K562 (cell line): ENCODE measurements around the gene SORCS1. TPM values are rescaled to one million over a fixed set of nuclear protein-coding genes. Genes with fewer than 3 reads are reported as not detected.

Experiments used
- ATAC-seq: fragments of 200-7000 bp; cut with Tn5 transposase; 3 replicates; pipeline ENCODE4 v1.9.1; 2020; ENCODE audit warnings: moderate library complexity
- BruUV-seq: library from RNA; stranded (reverse); fragments of 400-500 nt; replicated peaks from 2 replicates; lab custom pipeline; 2021; lab: Mats Ljungman, UMichigan
- CTCF ChIA-PET: fragments of 300-600 bp; formaldehyde crosslinking; extraction: SDS; loops from one replicate; lab custom pipeline; 2021; ENCODE audit warnings: low intra/inter-chr PET ratio; lab: Yijun Ruan, JAX
- POLR2A ChIA-PET: fragments of 300-600, 350-650 bp; sonication (Branson Sonifier 250); formaldehyde crosslinking; extraction: SDS; loops from one replicate; lab custom pipeline; 2021; ENCODE audit warnings: antibody characterized with exemption, inconsistent platforms; lab: Yijun Ruan, JAX
- DNase-seq, 4 experiments: peaks; one replicate each; pipeline versions ENCODE4 v3.0.0 to v3.0.0-alpha.2; 2011 to 2018; ENCODE audit warnings: low spot score in 3 of 4, mixed read lengths in 3 of 4; ENCODE audit errors: extremely low read depth in 1 of 4
- FAIRE-seq: peaks from 2 replicates; lab custom pipeline; 2011; peaks lifted over from hg19 to GRCh38; lab: Jason Lieb, UNC
- H2AFZ ChIP-seq: 2 replicates; pipeline ENCODE4 v1.6.0; 2011; ENCODE audit warnings: low read depth, low read length, control low read depth, inconsistent platforms
- H3K27ac ChIP-seq: fragments of 200-600 bp; 3 replicates; pipeline ENCODE4 v1.8.0; 2011; ENCODE audit warnings: low read depth, mild to moderate bottlenecking, control low read depth, inconsistent platforms, low read length, moderate library complexity, mixed read lengths; ENCODE audit errors: extremely low read depth
- H3K27me3 ChIP-seq, 2 experiments: fragments of 300-600 bp in 1 of 2; 2 replicates in 1 of 2; 3 replicates in 1 of 2; pipeline versions ENCODE4 v1.6.0 to v1.8.0; 2011; ENCODE audit warnings: inconsistent platforms in 2 of 2, low read length in 2 of 2, mild to moderate bottlenecking in 1 of 2, mixed read lengths in 1 of 2, moderate library complexity in 1 of 2; ENCODE audit not compliant: control insufficient read depth in 2 of 2, insufficient read depth in 2 of 2
- H3K36me3 ChIP-seq: fragments of 300-600 bp; 3 replicates; pipeline ENCODE4 v1.8.0; 2011; ENCODE audit warnings: mild to moderate bottlenecking, low read length, inconsistent platforms; ENCODE audit not compliant: control insufficient read depth, insufficient read depth
- H3K4me1 ChIP-seq, 2 experiments: fragments of 200-600 bp in 1 of 2; replicated peaks in 1 of 2; 2 replicates in 1 of 2; 3 replicates in 1 of 2; pipeline versions ENCODE4 v1.5.1 to v1.8.0; 2011; ENCODE audit warnings: inconsistent platforms in 2 of 2, low read length in 2 of 2, mild to moderate bottlenecking in 1 of 2, mixed read lengths in 1 of 2, moderate library complexity in 1 of 2; ENCODE audit not compliant: control insufficient read depth in 2 of 2, insufficient read depth in 2 of 2
- H3K4me2 ChIP-seq: 2 replicates; pipeline ENCODE4 v1.6.1; 2011; ENCODE audit warnings: low read length, control low read depth, inconsistent platforms, mixed read lengths; ENCODE audit not compliant: insufficient read depth
- H3K4me3 ChIP-seq: fragments of 200-600 bp; sonication (generic), shearing (Covaris generic); 2 replicates; pipeline ENCODE4 v1.5.1; 2016; ENCODE audit warnings: control low read depth, inconsistent platforms
- H3K79me2 ChIP-seq: fragments of 200-600 bp; 3 replicates; pipeline ENCODE4 v1.8.0; 2011; ENCODE audit warnings: low read length, inconsistent platforms; ENCODE audit not compliant: control insufficient read depth, insufficient read depth
- H3K9ac ChIP-seq, 2 experiments: 2 replicates each; pipeline versions ENCODE4 v1.6.0 to v1.6.1; 2011; ENCODE audit warnings: low read depth in 2 of 2, low read length in 2 of 2, control low read depth in 1 of 2, inconsistent platforms in 1 of 2, mild to moderate bottlenecking in 1 of 2, mixed read lengths in 1 of 2; ENCODE audit not compliant: insufficient read depth in 1 of 2
- H3K9me1 ChIP-seq: one replicate; pipeline ENCODE4 v1.6.0; 2011; ENCODE audit warnings: inconsistent platforms, mild to moderate bottlenecking, low read length, moderate library complexity; ENCODE audit not compliant: control insufficient read depth, insufficient read depth
- H3K9me3 ChIP-seq: replicated peaks from 2 replicates; pipeline ENCODE4 v1.5.1; 2011; ENCODE audit warnings: low read depth, low read length, inconsistent platforms; ENCODE audit not compliant: control insufficient read depth, insufficient read depth
- H4K20me1 ChIP-seq: replicated peaks from 2 replicates; pipeline ENCODE4 v1.6.1; 2011; ENCODE audit warnings: low read length, inconsistent platforms, mixed read lengths; ENCODE audit not compliant: control insufficient read depth, insufficient read depth
- ATF3 ChIP-seq, 2 experiments: fragments of 450-650 bp in 1 of 2; sonication (generic) in 1 of 2; formaldehyde crosslinking in 1 of 2; IDR thresholded peaks in 1 of 2; conservative IDR thresholded peaks in 1 of 2; 2 replicates each; pipeline versions ENCODE4 v1.6.1 to v1.8.1; 2016 to 2023; ENCODE audit warnings: mild to moderate bottlenecking in 2 of 2, moderate library complexity in 2 of 2, inconsistent platforms in 1 of 2, missing genetic modification reagents in 1 of 2
- DDX20 ChIP-seq: fragments of 450-650 bp; IDR thresholded peaks from 2 replicates; pipeline ENCODE4 v1.6.1; 2016; ENCODE audit warnings: missing genetic modification characterization, low read depth, mild to moderate bottlenecking, missing compliant biosample characterization, moderate library complexity
- FOSL1 ChIP-seq: fragments of 200-800 bp; sonication (Bioruptor generic); conservative IDR thresholded peaks from 2 replicates; pipeline ENCODE4 v1.6.1; 2016; ENCODE audit warnings: missing genetic modification characterization, missing compliant biosample characterization
- PCBP2 ChIP-seq: fragments of 200-400 bp; formaldehyde crosslinking; IDR thresholded peaks from 2 replicates; pipeline ENCODE4 v1.6.1; 2018; ENCODE audit warnings: low read length, low read depth, mild to moderate bottlenecking, moderate library complexity; ENCODE audit not compliant: poor library complexity, severe bottlenecking
- RCOR1 ChIP-seq, 2 experiments: IDR thresholded peaks; 2 replicates each; pipeline ENCODE4 v1.6.1; 2012; ENCODE audit warnings: low read depth in 2 of 2, low read length in 2 of 2, borderline replicate concordance in 1 of 2, improper control_type of control experiment in 1 of 2
- RFX7 ChIP-seq: fragments of 250-450 bp; sonication (Bioruptor Pico); IDR thresholded peaks from 2 replicates; pipeline ENCODE4 v1.5.1; 2021; ENCODE audit warnings: mild to moderate bottlenecking
- TAF7 ChIP-seq: fragments of 450-650 bp; IDR thresholded peaks from 2 replicates; pipeline ENCODE4 v1.6.1; 2016; ENCODE audit warnings: missing genetic modification characterization, missing compliant biosample characterization
- THRAP3 ChIP-seq: fragments of 450-650 bp; IDR thresholded peaks from 2 replicates; pipeline ENCODE4 v1.6.1; 2016; ENCODE audit warnings: mild to moderate bottlenecking, inconsistent platforms, borderline replicate concordance
- VEZF1 ChIP-seq: fragments of 200-800 bp; sonication (Bioruptor generic); IDR thresholded peaks from 2 replicates; pipeline ENCODE4 v1.6.1; 2017; ENCODE audit warnings: missing genetic modification characterization, missing compliant biosample characterization
- ZBTB33 ChIP-seq: sonication (generic); formaldehyde crosslinking; IDR thresholded peaks from 2 replicates; pipeline ENCODE4 v1.8.1; 2023; ENCODE audit warnings: mild to moderate bottlenecking, missing genetic modification reagents
- WGBS: fragments of 100-300 bp; shearing (Covaris generic); methylation state at CpG from one replicate; pipeline ENCODE4 v1.1.6; 2016; ENCODE audit warnings: low coverage, mixed read lengths; ENCODE audit not compliant: insufficient coverage; ENCODE audit errors: missing lambda C conversion rate; 5-methylcytosine and 5-hydroxymethylcytosine counted together
- in situ Hi-C: fragments of 300-500 bp; cut with MboI; formaldehyde crosslinking; loops from 4 replicates; pipeline ENCODE4 v1.15.0; 2018; ENCODE audit warnings: inconsistent platforms, mixed read lengths
- intact Hi-C: fragments of 100-400 bp; cut with micrococcal nuclease; formaldehyde crosslinking; loops from 2 replicates; pipeline ENCODE4 v1.14.2; 2022
- polyA plus RNA-seq, 8 experiments: library from polyadenylated mRNA; depleted of rRNA in 4 of 8; stranded (reverse) in 5 of 8; unstranded in 3 of 8; fragments of >200 nt; fragmentation: Nextera tagmentation in 2 of 8; fragmentation: Illumina TruSeq in 1 of 8; extraction: Ambion mirVana in 2 of 8; extraction: Trizol in 1 of 8; gene quantifications; 2 replicates each; pipeline versions ENCODE4 v1.2.1 to v1.2.3, GENCODE V29; 2011 to 2014; ENCODE audit warnings: inconsistent platforms in 1 of 8, missing spikeins in 1 of 8
- total RNA-seq, 7 experiments: library from RNA; depleted of rRNA in 6 of 7; stranded (reverse); fragments of >200 nt in 6 of 7; fragmentation: Illumina TruSeq in 2 of 7; extraction: Trizol in 2 of 7; gene quantifications; 2 replicates each; pipeline versions ENCODE4 v1.2.1 to v1.2.3, GENCODE V29; 2011 to 2021; ENCODE audit warnings: low replicate concordance in 1 of 7

Gene SORCS1
- total and polyA plus RNA-seq, 9 of the 15 experiments (the other 6 are each of a cell fraction or from before 2014, with no cell fraction given) = 1.5 to 3.9 (median 2.7) TPM

GRCh38 chr10:106741006-106741530, 423.4 kb downstream of the SORCS1 start:
- Histone ChIP-seq H3K27ac (no peak overlapping the region), H3K27me3 (no peaks in the 10 kb centered on the region), H3K79me2 (no peaks in the 10 kb centered on the region), H4K20me1 (no peaks in the 10 kb centered on the region), H3K9me1 (no peaks in the 10 kb centered on the region), H3K9ac (no peak overlapping the region), H3K9me3 (no peaks in the 10 kb centered on the region), H3K4me2 (no peak overlapping the region), H3K36me3 (no peaks in the 10 kb centered on the region), H2AFZ (no peak overlapping the region), H3K4me3 (no peak overlapping the region), H3K4me1 (no peaks in the 10 kb centered on the region)
- in situ Hi-C loops (no loop called here), intact Hi-C loops (no loop called here)
- 6% methylated on average over 4 of the region's 4 CpGs for WGBS
- no peak for DNase-seq
- ChIA-PET CTCF (no interaction called here), POLR2A (no interaction called here)
- no peak for ATAC-seq
- no peak for FAIRE-seq
- TF ChIP-seq FOSL1 (tag) = 0 out of 2 replicates have a peak, but pooled peaks have one; percentile 21
- no peak for TF ChIP-seq RFX7 (CRISPR knock-in tag)
- TF ChIP-seq ATF3 (IDR thresholded peaks at IDR 0.05) = peak; percentile 23; the same call in 1 of the 2 replicates
- no peak for TF ChIP-seq ATF3 (CRISPR knock-in tag; conservative IDR thresholded peaks at IDR 0.05)
- no TSS peak for BruUV-seq

- ChIA-PET CTCF (no interaction called here), POLR2A (no interaction called here)
- Histone ChIP-seq H3K4me1 (no peaks in the 10 kb centered on the region), H2AFZ (no peak overlapping the region), H3K36me3 (no peaks in the 10 kb centered on the region), H3K9me1 (no peaks in the 10 kb centered on the region), H3K79me2 (no peaks in the 10 kb centered on the region), H3K4me3 (no peak overlapping the region), H3K9ac (no peak overlapping the region), H3K9me3 (no peaks in the 10 kb centered on the region), H4K20me1 (no peaks in the 10 kb centered on the region), H3K27ac (no peak overlapping the region), H3K4me2 (no peak overlapping the region), H3K27me3 (no peaks in the 10 kb centered on the region)
- FAIRE-seq = no peak
- intact Hi-C loops (no loop called here), in situ Hi-C loops (no loop called here)
- no peak for ATAC-seq
- 0% methylated on average over 1 of the region's 1 CpG for WGBS
- DNase-seq = no peak
- BruUV-seq = no TSS peak
- no peak for TF ChIP-seq THRAP3
- no peak for TF ChIP-seq DDX20 (tag)
- TF ChIP-seq VEZF1 = no peak
- TF ChIP-seq ZBTB33 (CRISPR knock-in tag) = no peak
- TF ChIP-seq RCOR1 (IDR thresholded peaks at IDR 0.05; ENCODE audit: borderline replicate concordance in 1 of 2, low read depth in 2 of 2, low read length in 2 of 2) = no peak
- no peak for TF ChIP-seq PCBP2
- TF ChIP-seq TAF7 (tag) = no peak
These were observed 424.4 kb downstream of the SORCS1 start for GRCh38 chr10:106740071-106740470.
